Fibroblast of lung (primary cell): ENCODE measurements around the gene CDH1. TPM values are rescaled to one million over a fixed set of nuclear protein-coding genes. Genes with fewer than 3 reads are reported as not detected.

Source experiments
- DNase-seq, 2 donors: peaks; one replicate each; pipeline versions ENCODE4 v3.0.0 to v3.0.0-alpha.2; 2010; ENCODE audit warnings: low read depth in 2 of 2
- H2AFZ ChIP-seq: 2 replicates; pipeline ENCODE4 v1.5.1; 2012; ENCODE audit warnings: low read length, control low read depth, inconsistent platforms
- H3K27ac ChIP-seq: 2 replicates; pipeline ENCODE4 v1.5.1; 2011; ENCODE audit warnings: low read length, control low read depth; ENCODE audit not compliant: insufficient read depth
- H3K27me3 ChIP-seq: 2 replicates; pipeline ENCODE4 v1.5.1; 2011; ENCODE audit warnings: mild to moderate bottlenecking, low read length; ENCODE audit not compliant: control insufficient read depth, insufficient read depth
- H3K36me3 ChIP-seq: 2 replicates; pipeline ENCODE4 v1.5.1; 2011; ENCODE audit warnings: low read length; ENCODE audit not compliant: control insufficient read depth, insufficient read depth
- H3K4me1 ChIP-seq: 2 replicates; pipeline ENCODE4 v1.5.1; 2011; ENCODE audit warnings: low read length; ENCODE audit not compliant: control insufficient read depth, insufficient read depth; ENCODE audit errors: extremely low read depth
- H3K4me2 ChIP-seq: 2 replicates; pipeline ENCODE4 v1.5.1; 2011; ENCODE audit warnings: low read length, control low read depth; ENCODE audit not compliant: insufficient read depth; ENCODE audit errors: extremely low read depth
- H3K4me3 ChIP-seq, 4 experiments: fragments of 200-600 bp in 1 of 4; sonication (generic) in 1 of 4; replicated peaks in 1 of 4; 2 replicates each; pipeline ENCODE4 v1.5.1; 2011 to 2016; ENCODE audit warnings: low read length in 4 of 4, low read depth in 3 of 4, mild to moderate bottlenecking in 3 of 4, control low read depth in 2 of 4, inconsistent platforms in 1 of 4, mixed read lengths in 1 of 4; ENCODE audit not compliant: insufficient read depth in 1 of 4; ENCODE audit errors: control extremely low read depth in 1 of 4
- H3K79me2 ChIP-seq: 2 replicates; pipeline ENCODE4 v1.5.1; 2012; ENCODE audit warnings: mild to moderate bottlenecking, low read length, inconsistent platforms; ENCODE audit not compliant: control insufficient read depth, insufficient read depth
- H3K9ac ChIP-seq: 2 replicates; pipeline ENCODE4 v1.5.1; 2011; ENCODE audit warnings: mild to moderate bottlenecking, low read length, control low read depth; ENCODE audit not compliant: insufficient read depth
- H3K9me3 ChIP-seq: 2 replicates; pipeline ENCODE4 v1.5.1; 2012; ENCODE audit warnings: low read depth, low read length; ENCODE audit not compliant: control insufficient read depth, insufficient read depth
- H4K20me1 ChIP-seq: 2 replicates; pipeline ENCODE4 v1.5.1; 2011; ENCODE audit warnings: low read length; ENCODE audit not compliant: control insufficient read depth, insufficient read depth; ENCODE audit errors: extremely low read depth
- EZH2 ChIP-seq: IDR thresholded peaks from 2 replicates; pipeline ENCODE4 v1.5.1; 2012; ENCODE audit warnings: low read length, control low read depth, mild to moderate bottlenecking; ENCODE audit errors: missing control alignments
- polyA plus RNA-seq, 2 donors: library from polyadenylated mRNA; depleted of rRNA in 1 of 2; stranded (reverse) in 1 of 2; unstranded in 1 of 2; fragments of >200 nt; gene quantifications; 2 replicates each; pipeline ENCODE4 v1.2.1, GENCODE V29; 2011 to 2012; ENCODE audit warnings: missing spikeins in 1 of 2
- total RNA-seq: library from RNA; depleted of rRNA; stranded (reverse); fragments of >200 nt; gene quantifications from 2 replicates; pipeline ENCODE4 v1.2.1, GENCODE V29; 2014
- TF ChIP-seq, protein P1 (sequence below), 2 donors: IDR thresholded peaks in 1 of 2; conservative IDR thresholded peaks in 1 of 2; 1 replicate in 1 of 2; 2 replicates in 1 of 2; pipeline ENCODE4 v1.5.1; 2011 to 2012; ENCODE audit warnings: low read length in 2 of 2, control low read depth in 1 of 2, inconsistent platforms in 1 of 2, low read depth in 1 of 2, mild to moderate bottlenecking in 1 of 2

Gene CDH1
- total and polyA plus RNA-seq, 2 donors (not counting 1 experiment from before 2014, with no cell fraction given), result 0.02 TPM; not detected in 1

GRCh38 chr16:68782198-68783174 is 45.4 kb downstream of the CDH1 start:
- Histone ChIP-seq H3K4me1 (no peaks in the 10 kb centered on the region), H2AFZ (no peak overlapping the region), H3K79me2 (no peaks in the 10 kb centered on the region), H3K4me3 (no peak overlapping the region), H3K9me3 (no peaks in the 10 kb centered on the region), H3K4me2 (no peak overlapping the region), H3K27ac (no peak overlapping the region), H3K9ac (no peak overlapping the region), H3K36me3 (no peaks in the 10 kb centered on the region), H4K20me1 (no peaks in the 10 kb centered on the region), H3K27me3 (peaks cover 8% of the 10 kb centered on the region)
- no peak for DNase-seq
- TF ChIP-seq, protein P1, sequence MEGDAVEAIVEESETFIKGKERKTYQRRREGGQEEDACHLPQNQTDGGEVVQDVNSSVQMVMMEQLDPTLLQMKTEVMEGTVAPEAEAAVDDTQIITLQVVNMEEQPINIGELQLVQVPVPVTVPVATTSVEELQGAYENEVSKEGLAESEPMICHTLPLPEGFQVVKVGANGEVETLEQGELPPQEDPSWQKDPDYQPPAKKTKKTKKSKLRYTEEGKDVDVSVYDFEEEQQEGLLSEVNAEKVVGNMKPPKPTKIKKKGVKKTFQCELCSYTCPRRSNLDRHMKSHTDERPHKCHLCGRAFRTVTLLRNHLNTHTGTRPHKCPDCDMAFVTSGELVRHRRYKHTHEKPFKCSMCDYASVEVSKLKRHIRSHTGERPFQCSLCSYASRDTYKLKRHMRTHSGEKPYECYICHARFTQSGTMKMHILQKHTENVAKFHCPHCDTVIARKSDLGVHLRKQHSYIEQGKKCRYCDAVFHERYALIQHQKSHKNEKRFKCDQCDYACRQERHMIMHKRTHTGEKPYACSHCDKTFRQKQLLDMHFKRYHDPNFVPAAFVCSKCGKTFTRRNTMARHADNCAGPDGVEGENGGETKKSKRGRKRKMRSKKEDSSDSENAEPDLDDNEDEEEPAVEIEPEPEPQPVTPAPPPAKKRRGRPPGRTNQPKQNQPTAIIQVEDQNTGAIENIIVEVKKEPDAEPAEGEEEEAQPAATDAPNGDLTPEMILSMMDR (conservative IDR thresholded peaks at IDR 0.05 in 1 of 2, IDR thresholded peaks at IDR 0.05 in 1 of 2; ENCODE audit: low read depth in 1 of 2, low read length in 2 of 2), result no peak
- no peak for TF ChIP-seq EZH2

DNA sequence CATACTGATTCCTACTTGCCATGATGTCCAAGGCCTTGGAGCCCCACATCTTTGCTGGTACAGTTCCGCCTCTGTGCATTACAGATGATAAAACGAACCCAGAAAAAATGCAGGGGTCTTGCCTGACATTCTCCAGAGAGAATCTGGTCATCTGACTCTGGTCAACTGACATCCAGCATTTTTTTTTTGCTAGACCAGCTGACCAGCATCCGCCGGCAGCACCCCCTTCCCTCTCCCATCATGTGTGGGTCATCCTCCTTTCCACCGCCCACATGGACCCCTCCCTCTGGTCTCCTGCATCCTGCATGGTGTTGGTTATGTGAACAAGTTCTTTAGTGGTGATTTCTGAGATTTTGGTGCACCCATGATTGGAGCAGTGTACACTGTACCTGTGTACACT is 47.1 kb downstream of the CDH1 start:
- no peaks in the 10 kb centered on the region for H3K79me2 ChIP-seq
- H4K20me1 ChIP-seq, result no peaks in the 10 kb centered on the region
- no peak overlapping the region for H3K4me3 ChIP-seq
- no peaks in the 10 kb centered on the region for H3K9me3 ChIP-seq
- no peak overlapping the region for H3K27ac ChIP-seq
- H3K27me3 ChIP-seq, result peaks cover 6% of the 10 kb centered on the region
- no peaks in the 10 kb centered on the region for H3K4me1 ChIP-seq
- H3K36me3 ChIP-seq, result no peaks in the 10 kb centered on the region
- no peak overlapping the region for H2AFZ ChIP-seq
- no peak overlapping the region for H3K9ac ChIP-seq
- TF ChIP-seq, protein P1 (conservative IDR thresholded peaks at IDR 0.05 in 1 of 2, IDR thresholded peaks at IDR 0.05 in 1 of 2; ENCODE audit: low read depth in 1 of 2, low read length in 2 of 2), result no peak
- no peak for TF ChIP-seq EZH2
- no peak for DNase-seq
- no peak overlapping the region for H3K4me2 ChIP-seq

GRCh38 chr16:68784721-68785120 is 47.6 kb downstream of the CDH1 start:
- no peaks in the 10 kb centered on the region for H4K20me1 ChIP-seq

More at GRCh38 chr16:68784721-68785120, 47.6 kb downstream of the CDH1 start:
- no peak for DNase-seq
- Histone ChIP-seq H3K4me3 (no peak overlapping the region), H2AFZ (no peak overlapping the region), H3K79me2 (no peaks in the 10 kb centered on the region), H3K27me3 (peaks cover 6% of the 10 kb centered on the region), H3K9ac (no peak overlapping the region), H3K36me3 (no peaks in the 10 kb centered on the region), H3K4me2 (no peak overlapping the region), H3K9me3 (no peaks in the 10 kb centered on the region), H3K4me1 (no peaks in the 10 kb centered on the region), H3K27ac (no peak overlapping the region)
- no peak for TF ChIP-seq EZH2
- TF ChIP-seq, protein P1 (conservative IDR thresholded peaks at IDR 0.05 in 1 of 2, IDR thresholded peaks at IDR 0.05 in 1 of 2; ENCODE audit: low read depth in 1 of 2, low read length in 2 of 2), result no peak
